ENCODE measurements around the gene SMC1A. TPM values are rescaled to one million over a fixed set of nuclear protein-coding genes. Genes with fewer than 3 reads are reported as not detected.
"Not testable (repeated sequence)": the region's sequence is repeated elsewhere in the genome, so short reads cannot be mapped to it uniquely, and the experiment has no call there.

The SMC1A gene
- total RNA-seq, 1 donor from 2014 or later: 35.9 TPM

GRCh38 chrX:53421772-53422085 lies 725 bp downstream of the SMC1A start:
- H3K4me1 ChIP-seq: peaks cover 24% of the 10 kb centered on the region
- peak overlapping the region; percentile 76 for H3K4me3 ChIP-seq
- intact Hi-C loops (cut with micrococcal nuclease): no loop called here
- no peak for TF ChIP-seq CTCF (IDR thresholded peaks at IDR 0.05; ENCODE audit: borderline replicate concordance)
- no peaks in the 10 kb centered on the region for H3K9me3 ChIP-seq (replicated peaks)
- peak overlapping the region; percentile 93 for H3K27ac ChIP-seq (replicated peaks)
- no peak for DNase-seq
- H3K27me3 ChIP-seq (ENCODE audit: low read depth): no peaks in the 10 kb centered on the region
- no peaks in the 10 kb centered on the region for H3K36me3 ChIP-seq

GRCh38 chrX:53421125-53421524 lies 1.3 kb downstream of the SMC1A start:
- no peak for DNase-seq
- intact Hi-C loops (cut with micrococcal nuclease): no loop called here
- peaks cover 24% of the 10 kb centered on the region for H3K4me1 ChIP-seq
- H3K9me3 ChIP-seq (replicated peaks): no peaks in the 10 kb centered on the region
- TF ChIP-seq CTCF (IDR thresholded peaks at IDR 0.05; ENCODE audit: borderline replicate concordance): no peak
- no peaks in the 10 kb centered on the region for H3K27me3 ChIP-seq (ENCODE audit: low read depth)
- peak overlapping the region; percentile 76 for H3K4me3 ChIP-seq
- H3K36me3 ChIP-seq: no peaks in the 10 kb centered on the region
- no peak overlapping the region for H3K27ac ChIP-seq (replicated peaks)

GRCh38 chrX:53420351-53420750 lies 2.1 kb downstream of the SMC1A start:
- intact Hi-C loops (cut with micrococcal nuclease): not testable (repeated sequence)

GRCh38 chrX:53412446-53412845 lies 10.0 kb downstream of the SMC1A start:
- peaks cover 65% of the 10 kb centered on the region for H3K36me3 ChIP-seq
- no peaks in the 10 kb centered on the region for H3K27me3 ChIP-seq (ENCODE audit: low read depth)
- no peak overlapping the region for H3K27ac ChIP-seq (replicated peaks)
- no peak overlapping the region for H3K4me3 ChIP-seq
- no peak for DNase-seq
- no peaks in the 10 kb centered on the region for H3K4me1 ChIP-seq
- no peaks in the 10 kb centered on the region for H3K9me3 ChIP-seq (replicated peaks)
- intact Hi-C loops (cut with micrococcal nuclease): no loop called here
- no peak for TF ChIP-seq CTCF (IDR thresholded peaks at IDR 0.05; ENCODE audit: borderline replicate concordance)

More at GRCh38 chrX:53420351-53420750, 2.1 kb downstream of the SMC1A start:
- not testable (repeated sequence) for H3K9me3 ChIP-seq (replicated peaks); H3K27me3 ChIP-seq (ENCODE audit: low read depth); DNase-seq; H3K4me3 ChIP-seq; H3K27ac ChIP-seq (replicated peaks); H3K36me3 ChIP-seq
- peaks cover 24% of the 10 kb centered on the region for H3K4me1 ChIP-seq

GRCh38 chrX:53403535-53403934 lies 18.9 kb downstream of the SMC1A start:
- Histone ChIP-seq H3K27ac (replicated peaks) (no peak overlapping the region), H3K36me3 (peaks cover 72% of the 10 kb centered on the region), H3K4me1 (no peaks in the 10 kb centered on the region), H3K9me3 (replicated peaks) (no peaks in the 10 kb centered on the region), H3K4me3 (no peak overlapping the region), H3K27me3 (ENCODE audit: low read depth) (no peaks in the 10 kb centered on the region)
- no peak for DNase-seq
- intact Hi-C loops (cut with micrococcal nuclease): no loop called here
- no peak for TF ChIP-seq CTCF (IDR thresholded peaks at IDR 0.05; ENCODE audit: borderline replicate concordance)

- Histone ChIP-seq H3K27me3 (ENCODE audit: low read depth) (no peaks in the 10 kb centered on the region), H3K4me3 (no peak overlapping the region), H3K27ac (replicated peaks) (no peak overlapping the region), H3K36me3 (peaks cover 44% of the 10 kb centered on the region), H3K9me3 (replicated peaks) (no peaks in the 10 kb centered on the region), H3K4me1 (no peaks in the 10 kb centered on the region)
- intact Hi-C loops (cut with micrococcal nuclease): no loop called here
- TF ChIP-seq CTCF (IDR thresholded peaks at IDR 0.05; ENCODE audit: borderline replicate concordance): no peak
- DNase-seq: no peak
Observed at GRCh38 chrX:53398216-53398615, 24.2 kb downstream of the SMC1A start.

Data from left ventricle myocardium inferior (tissue), 1 donor.